ENCODE results near the gene ARHGAP26. TPM values are rescaled to one million over a fixed set of nuclear protein-coding genes. Genes with fewer than 3 reads are reported as not detected.

Gene ARHGAP26
- total and polyA plus RNA-seq, 7 donors, result 5.4 to 25.5 (median 19.1) TPM

DNA sequence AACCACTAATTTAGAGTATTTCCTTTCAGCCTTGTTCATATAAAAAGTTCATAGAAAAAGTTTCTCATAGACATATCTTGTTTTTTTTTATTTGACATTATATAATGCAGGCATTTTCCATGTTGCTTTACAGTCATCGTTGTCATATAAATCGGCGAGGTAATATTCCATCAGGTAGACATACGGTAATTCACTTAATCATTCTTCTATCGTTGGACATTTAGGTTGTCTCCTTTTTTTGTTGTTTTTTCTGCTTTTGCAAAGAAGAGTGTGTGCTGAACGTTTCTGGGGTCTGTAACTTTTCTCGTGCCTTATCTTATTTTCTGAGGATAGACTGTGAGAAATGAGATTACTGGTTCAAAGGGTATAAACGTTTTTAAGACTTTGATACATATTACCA, 283.6 kb downstream of the ARHGAP26 start:
- H3K27me3 ChIP-seq, result no peaks in the 10 kb centered on the region
- no peak overlapping the region for H3K4me3 ChIP-seq
- intact Hi-C loops (cut with DNase I), result no loop called here
- no peak overlapping the region for H3K27ac ChIP-seq
- peaks cover 0 to 34% (median 26%) of the 10 kb centered on the region in 4 donors for H3K4me1 ChIP-seq
- no peak for DNase-seq
- no peaks in the 10 kb centered on the region for H3K36me3 ChIP-seq
- no peak for TF ChIP-seq POLR2AphosphoS5 (IDR thresholded peaks at IDR 0.05)
- TF ChIP-seq, protein P1, sequence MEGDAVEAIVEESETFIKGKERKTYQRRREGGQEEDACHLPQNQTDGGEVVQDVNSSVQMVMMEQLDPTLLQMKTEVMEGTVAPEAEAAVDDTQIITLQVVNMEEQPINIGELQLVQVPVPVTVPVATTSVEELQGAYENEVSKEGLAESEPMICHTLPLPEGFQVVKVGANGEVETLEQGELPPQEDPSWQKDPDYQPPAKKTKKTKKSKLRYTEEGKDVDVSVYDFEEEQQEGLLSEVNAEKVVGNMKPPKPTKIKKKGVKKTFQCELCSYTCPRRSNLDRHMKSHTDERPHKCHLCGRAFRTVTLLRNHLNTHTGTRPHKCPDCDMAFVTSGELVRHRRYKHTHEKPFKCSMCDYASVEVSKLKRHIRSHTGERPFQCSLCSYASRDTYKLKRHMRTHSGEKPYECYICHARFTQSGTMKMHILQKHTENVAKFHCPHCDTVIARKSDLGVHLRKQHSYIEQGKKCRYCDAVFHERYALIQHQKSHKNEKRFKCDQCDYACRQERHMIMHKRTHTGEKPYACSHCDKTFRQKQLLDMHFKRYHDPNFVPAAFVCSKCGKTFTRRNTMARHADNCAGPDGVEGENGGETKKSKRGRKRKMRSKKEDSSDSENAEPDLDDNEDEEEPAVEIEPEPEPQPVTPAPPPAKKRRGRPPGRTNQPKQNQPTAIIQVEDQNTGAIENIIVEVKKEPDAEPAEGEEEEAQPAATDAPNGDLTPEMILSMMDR (IDR thresholded peaks at IDR 0.05), result no peak
- TF ChIP-seq POLR2A (IDR thresholded peaks at IDR 0.05), result no peak
- no peak for TF ChIP-seq EP300 (IDR thresholded peaks at IDR 0.05)
- WGBS, 2 donors, result 78 to 88% methylated on average over 8 of the region's 8 CpGs
- no peaks in the 10 kb centered on the region for H3K9me3 ChIP-seq

DNA sequence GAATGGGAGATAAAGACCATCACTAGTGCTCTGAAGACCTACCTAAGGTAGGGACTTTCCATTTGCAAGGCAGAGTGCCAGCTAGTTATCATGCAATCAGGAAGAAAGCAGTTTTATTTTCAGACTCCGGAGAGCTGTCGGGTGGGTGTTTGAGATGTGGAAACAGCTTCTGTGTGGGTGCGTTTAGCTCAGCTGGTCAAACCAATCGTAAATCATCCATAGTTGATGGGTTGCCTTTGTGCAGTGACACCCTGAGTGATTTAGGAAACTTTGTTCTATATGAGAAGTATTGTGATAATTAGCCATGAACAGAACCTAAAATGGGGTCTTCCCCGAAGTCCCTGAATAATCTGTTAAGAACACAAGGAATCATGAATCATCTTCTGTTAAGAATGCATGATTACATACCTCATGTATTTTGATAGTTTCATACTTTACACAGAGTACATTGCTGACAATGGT, 284.3 kb downstream of the ARHGAP26 start:
- no peaks in the 10 kb centered on the region for H3K9me3 ChIP-seq
- no peak overlapping the region for H3K27ac ChIP-seq
- no peaks in the 10 kb centered on the region for H3K36me3 ChIP-seq
- DNase-seq, result no peak
- no peaks in the 10 kb centered on the region for H3K27me3 ChIP-seq
- TF ChIP-seq POLR2AphosphoS5 (IDR thresholded peaks at IDR 0.05) (no peak), POLR2A (IDR thresholded peaks at IDR 0.05) (no peak), EP300 (IDR thresholded peaks at IDR 0.05) (no peak)
- TF ChIP-seq, protein P1 (IDR thresholded peaks at IDR 0.05), result no peak
- H3K4me3 ChIP-seq, result no peak overlapping the region
- peaks cover 0 to 34% (median 27%) of the 10 kb centered on the region in 4 donors for H3K4me1 ChIP-seq
- intact Hi-C loops (cut with DNase I), result no loop called here
- 20 to 34% methylated on average over 5 of the region's 5 CpGs for WGBS, 2 donors

DNA sequence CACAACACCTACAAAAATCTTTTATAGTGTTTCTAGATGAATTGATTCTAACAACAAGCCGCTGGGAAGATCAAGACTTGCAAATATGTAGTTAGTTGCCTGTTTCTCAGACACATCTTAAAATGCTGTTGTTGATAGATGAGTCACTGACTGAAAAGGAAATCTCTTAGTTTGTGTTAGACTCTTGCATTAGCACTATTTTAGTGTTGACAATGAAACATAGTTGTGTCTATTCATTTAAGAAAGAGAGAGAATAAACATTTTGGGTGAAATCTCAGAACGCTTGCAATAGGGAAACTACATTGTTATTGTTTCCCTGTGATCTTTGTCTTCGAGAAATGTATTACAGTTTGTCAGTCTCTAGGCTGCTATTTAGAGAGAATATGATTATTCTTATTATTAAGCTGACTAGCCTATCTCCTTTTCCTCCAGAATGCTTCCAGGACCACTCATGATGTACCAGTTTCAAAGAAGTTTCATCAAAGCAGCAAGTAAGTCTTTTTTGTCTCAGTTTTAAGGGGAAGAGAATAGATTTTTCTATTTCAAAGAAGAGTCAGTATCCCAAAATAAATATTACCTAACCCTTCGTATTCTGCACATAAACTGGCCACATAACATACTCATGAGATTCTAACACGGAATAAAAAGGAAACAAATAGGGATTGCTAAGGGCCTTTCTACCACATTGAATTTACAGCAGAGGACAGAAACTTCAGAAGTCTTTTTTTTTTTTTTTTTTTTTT, 285.6 kb downstream of the ARHGAP26 start:
- Histone ChIP-seq H3K9me3 (no peaks in the 10 kb centered on the region), H3K27me3 (no peaks in the 10 kb centered on the region), H3K36me3 (no peaks in the 10 kb centered on the region), H3K4me1 (peaks cover 0 to 45% (median 37%) of the 10 kb centered on the region in 4 donors), H3K4me3 (no peak overlapping the region), H3K27ac (no peak overlapping the region)
- whole genome bisulfite sequencing, 2 donors, result 73 to 76% methylated on average over 5 of the region's 5 CpGs
- intact Hi-C loops (cut with DNase I), result no loop called here
- TF ChIP-seq, protein P1 (IDR thresholded peaks at IDR 0.05), result no peak
- TF ChIP-seq EP300 (IDR thresholded peaks at IDR 0.05), result no peak
- no peak for TF ChIP-seq POLR2AphosphoS5 (IDR thresholded peaks at IDR 0.05)
- TF ChIP-seq POLR2A (IDR thresholded peaks at IDR 0.05), result no peak
- DNase-seq, result no peak

DNA sequence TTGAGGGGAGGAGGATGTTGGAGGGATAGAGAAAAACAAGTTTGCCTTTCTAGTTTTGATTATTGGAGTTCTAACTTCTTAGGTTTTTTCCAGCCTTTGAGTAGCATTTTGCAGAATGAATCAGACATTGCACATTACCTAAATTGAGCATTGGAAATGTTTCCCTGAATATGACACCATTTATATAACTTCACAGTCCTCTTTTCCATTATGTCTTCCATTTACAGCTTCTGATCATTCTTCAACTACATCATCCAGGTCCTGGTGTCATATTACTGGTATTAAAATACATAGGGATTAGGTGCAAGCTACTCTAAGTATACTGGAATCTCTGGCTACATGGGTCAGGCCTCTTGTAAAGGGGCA, 286.1 kb downstream of the ARHGAP26 start:
- peak overlapping the region in 1 of 4 donors; percentile 28 for H3K27ac ChIP-seq
- H3K4me3 ChIP-seq, result no peak overlapping the region
- intact Hi-C loops (cut with DNase I), result no loop called here
- no peaks in the 10 kb centered on the region for H3K27me3 ChIP-seq
- TF ChIP-seq, protein P1 (IDR thresholded peaks at IDR 0.05), result no peak
- no peak for TF ChIP-seq POLR2A (IDR thresholded peaks at IDR 0.05)
- no peak for TF ChIP-seq EP300 (IDR thresholded peaks at IDR 0.05)
- no peak for TF ChIP-seq POLR2AphosphoS5 (IDR thresholded peaks at IDR 0.05)
- H3K9me3 ChIP-seq, result no peaks in the 10 kb centered on the region
- H3K4me1 ChIP-seq, result peaks cover 0 to 45% (median 37%) of the 10 kb centered on the region in 4 donors
- DNase-seq, result no peak
- H3K36me3 ChIP-seq, result no peaks in the 10 kb centered on the region

Measured in sigmoid colon (tissue), 7 donors.